Astrocyte (in vitro differentiated cells and primary cell): ENCODE data around the gene CYBA. TPM values are rescaled to one million over a fixed set of nuclear protein-coding genes. Genes with fewer than 3 reads are reported as not detected.

Experiments
- DNase-seq: peaks from one replicate; pipeline ENCODE4 v3.0.0-alpha.2; 2010; ENCODE audit warnings: low read depth
- FAIRE-seq: peaks from 2 replicates; lab custom pipeline; 2011; peaks lifted over from hg19 to GRCh38; lab: Jason Lieb, UNC
- H2AFZ ChIP-seq: 2 replicates; pipeline ENCODE4 v1.6.0; 2012; ENCODE audit warnings: low read depth, low read length, inconsistent platforms
- H3K27ac ChIP-seq: 2 replicates; pipeline ENCODE4 v1.5.1; 2011; ENCODE audit warnings: low read depth, low read length, inconsistent platforms
- H3K27me3 ChIP-seq: 2 replicates; pipeline ENCODE4 v1.6.0; 2011; ENCODE audit warnings: low read length, inconsistent platforms; ENCODE audit not compliant: insufficient read depth
- H3K36me3 ChIP-seq: 2 replicates; pipeline ENCODE4 v1.5.1; 2011; ENCODE audit warnings: low read length, inconsistent platforms; ENCODE audit not compliant: insufficient read depth
- H3K4me1 ChIP-seq: 2 replicates; pipeline ENCODE4 v1.5.1; 2011; ENCODE audit warnings: low read length, inconsistent platforms; ENCODE audit not compliant: insufficient read depth
- H3K4me2 ChIP-seq: 2 replicates; pipeline ENCODE4 v1.6.0; 2012; ENCODE audit warnings: low read length, inconsistent platforms
- H3K4me3 ChIP-seq: 2 replicates; pipeline ENCODE4 v1.5.1; 2011; ENCODE audit warnings: low read depth, mild to moderate bottlenecking, low read length, inconsistent platforms; ENCODE audit not compliant: insufficient read depth
- H3K79me2 ChIP-seq: 2 replicates; pipeline ENCODE4 v1.6.0; 2012; ENCODE audit warnings: mild to moderate bottlenecking, low read length, inconsistent platforms; ENCODE audit not compliant: insufficient read depth
- H3K9ac ChIP-seq: 2 replicates; pipeline ENCODE4 v1.6.0; 2012; ENCODE audit warnings: mild to moderate bottlenecking, low read length, inconsistent platforms
- H3K9me3 ChIP-seq: 2 replicates; pipeline ENCODE4 v1.5.1; 2012; ENCODE audit warnings: low read depth, mild to moderate bottlenecking, low read length, inconsistent platforms; ENCODE audit not compliant: insufficient read depth
- H4K20me1 ChIP-seq: 2 replicates; pipeline ENCODE4 v1.6.0; 2012; ENCODE audit warnings: low read length, inconsistent platforms; ENCODE audit not compliant: insufficient read depth
- H3K27ac Mint-ChIP-seq: one replicate; pipeline ENCODE4 v1.8.0; 2021; ENCODE audit warnings: mild to moderate bottlenecking, mixed read lengths; ENCODE audit not compliant: unreplicated experiment
- H3K27me3 Mint-ChIP-seq: one replicate; pipeline ENCODE4 v1.8.0; 2021; ENCODE audit warnings: low read depth, mixed read lengths; ENCODE audit not compliant: unreplicated experiment
- H3K36me3 Mint-ChIP-seq: one replicate; pipeline ENCODE4 v1.8.0; 2021; ENCODE audit warnings: low read depth, mixed read lengths; ENCODE audit not compliant: unreplicated experiment
- H3K4me1 Mint-ChIP-seq: one replicate; pipeline ENCODE4 v1.8.0; 2021; ENCODE audit warnings: low read depth, mixed read lengths; ENCODE audit not compliant: unreplicated experiment
- H3K4me3 Mint-ChIP-seq: one replicate; pipeline ENCODE4 v1.8.0; 2021; ENCODE audit warnings: mild to moderate bottlenecking, moderate library complexity, mixed read lengths; ENCODE audit not compliant: unreplicated experiment
- H3K9me3 Mint-ChIP-seq: one replicate; pipeline ENCODE4 v1.8.0; 2021; ENCODE audit warnings: mild to moderate bottlenecking, mixed read lengths; ENCODE audit not compliant: unreplicated experiment
- CTCF ChIP-seq: IDR thresholded peaks from 2 replicates; pipeline ENCODE4 v1.5.1; 2011; ENCODE audit warnings: low read depth, mild to moderate bottlenecking, inconsistent platforms, low read length, moderate library complexity; ENCODE audit not compliant: insufficient read depth
- EZH2 ChIP-seq: IDR thresholded peaks from 2 replicates; pipeline ENCODE4 v1.6.1; 2012; ENCODE audit warnings: mild to moderate bottlenecking, low read length, inconsistent platforms; ENCODE audit not compliant: insufficient read depth
- total RNA-seq: library from RNA; stranded (reverse); gene quantifications from 2 replicates; pipeline ENCODE4 v1.2.1, GENCODE V29; 2021

The CYBA gene
- total RNA-seq, 1 donor from 2014 or later = 236 TPM

GRCh38 chr16:88649195-88649923 lies 1.5 kb downstream of the CYBA start:
- H3K27ac Mint-ChIP-seq = no peak overlapping the region
- no peak for FAIRE-seq
- Histone ChIP-seq H3K27me3 (no peaks in the 10 kb centered on the region), H3K4me1 (peaks cover 12% of the 10 kb centered on the region), H3K36me3 (no peaks in the 10 kb centered on the region), H3K9me3 (no peaks in the 10 kb centered on the region), H3K27ac (no peak overlapping the region), H3K4me2 (peak overlapping the region; percentile 92), H3K79me2 (no peaks in the 10 kb centered on the region), H2AFZ (no peak overlapping the region), H3K9ac (peak overlapping the region; percentile 69), H3K4me3 (peak overlapping the region; percentile 63), H4K20me1 (peaks cover 20% of the 10 kb centered on the region)
- TF ChIP-seq EZH2 (no peak), CTCF (no peak)
- DNase-seq = no peak
- H3K9me3 Mint-ChIP-seq = no peaks in the 10 kb centered on the region
- peaks cover 9% of the 10 kb centered on the region for H3K36me3 Mint-ChIP-seq
- peaks cover 4% of the 10 kb centered on the region for H3K4me1 Mint-ChIP-seq
- no peaks in the 10 kb centered on the region for H3K27me3 Mint-ChIP-seq
- peak overlapping the region; percentile 91 for H3K4me3 Mint-ChIP-seq

- peaks cover 4% of the 10 kb centered on the region for H3K4me1 Mint-ChIP-seq
- H3K4me2 ChIP-seq = no peak overlapping the region
- H3K36me3 Mint-ChIP-seq = peaks cover 9% of the 10 kb centered on the region
- no peak overlapping the region for H3K27ac ChIP-seq
- H3K27me3 Mint-ChIP-seq = no peaks in the 10 kb centered on the region
- H4K20me1 ChIP-seq = peaks cover 20% of the 10 kb centered on the region
- FAIRE-seq (no peak), DNase-seq (no peak)
- no peaks in the 10 kb centered on the region for H3K36me3 ChIP-seq
- H3K9ac ChIP-seq = no peak overlapping the region
- no peaks in the 10 kb centered on the region for H3K27me3 ChIP-seq
- H3K4me3 ChIP-seq = no peak overlapping the region
- no peak overlapping the region for H3K27ac Mint-ChIP-seq
- no peaks in the 10 kb centered on the region for H3K9me3 Mint-ChIP-seq
- H3K79me2 ChIP-seq = no peaks in the 10 kb centered on the region
- no peak overlapping the region for H3K4me3 Mint-ChIP-seq
- H3K4me1 ChIP-seq = peaks cover 12% of the 10 kb centered on the region
- no peak for TF ChIP-seq CTCF
- H3K9me3 ChIP-seq = no peaks in the 10 kb centered on the region
- no peak overlapping the region for H2AFZ ChIP-seq
Observed at GRCh38 chr16:88647178-88648070, 3.4 kb downstream of the CYBA start.
